DOHH2 (cell line): Measurements from ENCODE around the gene CTBP1.

Source experiments
- EZH2phosphoT487 ChIP-seq: fragments of 200-600 bp; sonication (generic); IDR thresholded peaks from 2 replicates; pipeline ENCODE4 v1.6.1; 2017; ENCODE audit warnings: borderline replicate concordance, mild to moderate bottlenecking, antibody characterized with exemption, low read length, moderate library complexity, mixed read lengths
- TF ChIP-seq, protein P1 (sequence below): fragments of 200-600 bp; sonication (generic); IDR thresholded peaks from one replicate; pipeline ENCODE4 v1.5.1; 2014; ENCODE audit warnings: antibody characterized with exemption, mild to moderate bottlenecking, low read depth, low read length; ENCODE audit not compliant: poor library complexity, severe bottlenecking

DNA sequence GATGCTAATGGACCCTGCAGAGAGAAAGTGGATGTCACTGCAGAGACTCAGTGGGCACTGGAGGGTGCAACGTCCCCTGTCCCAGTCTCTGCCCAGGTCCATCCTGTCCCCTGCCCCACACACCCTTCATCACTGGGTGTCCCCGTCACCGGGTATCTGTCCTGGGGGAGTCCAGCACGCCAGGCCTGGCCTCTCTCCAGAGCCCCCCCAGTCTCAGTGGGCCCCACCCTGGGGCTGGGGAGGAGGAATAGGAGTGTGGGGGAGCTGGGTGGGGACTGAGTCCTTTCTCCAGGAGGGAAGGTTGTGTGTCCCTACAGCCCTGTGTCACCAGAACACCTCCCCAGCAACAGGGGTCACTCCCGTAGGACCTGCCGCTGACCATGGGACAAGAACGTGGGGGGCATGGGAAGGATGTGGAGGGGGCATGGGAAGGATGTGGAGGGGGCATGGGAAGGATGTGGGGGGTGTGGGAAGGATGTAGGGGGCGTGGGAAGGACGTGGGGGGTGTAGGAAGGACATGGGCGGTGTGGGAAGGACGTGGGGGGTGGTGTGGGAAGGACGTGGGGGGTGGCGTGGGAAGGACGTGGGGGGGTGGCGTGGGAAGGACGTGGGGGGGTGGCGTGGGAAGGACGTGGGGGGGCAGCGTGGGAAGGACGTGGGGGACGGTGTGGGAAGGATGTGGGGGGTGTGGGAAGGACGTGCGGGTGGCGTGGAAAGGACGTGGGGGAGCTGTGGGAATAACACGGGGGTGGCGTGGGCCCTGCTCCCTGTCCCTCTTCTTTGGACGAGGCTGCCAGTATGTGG is 55.5 kb downstream of the CTBP1 start:
- TF ChIP-seq, protein P1, sequence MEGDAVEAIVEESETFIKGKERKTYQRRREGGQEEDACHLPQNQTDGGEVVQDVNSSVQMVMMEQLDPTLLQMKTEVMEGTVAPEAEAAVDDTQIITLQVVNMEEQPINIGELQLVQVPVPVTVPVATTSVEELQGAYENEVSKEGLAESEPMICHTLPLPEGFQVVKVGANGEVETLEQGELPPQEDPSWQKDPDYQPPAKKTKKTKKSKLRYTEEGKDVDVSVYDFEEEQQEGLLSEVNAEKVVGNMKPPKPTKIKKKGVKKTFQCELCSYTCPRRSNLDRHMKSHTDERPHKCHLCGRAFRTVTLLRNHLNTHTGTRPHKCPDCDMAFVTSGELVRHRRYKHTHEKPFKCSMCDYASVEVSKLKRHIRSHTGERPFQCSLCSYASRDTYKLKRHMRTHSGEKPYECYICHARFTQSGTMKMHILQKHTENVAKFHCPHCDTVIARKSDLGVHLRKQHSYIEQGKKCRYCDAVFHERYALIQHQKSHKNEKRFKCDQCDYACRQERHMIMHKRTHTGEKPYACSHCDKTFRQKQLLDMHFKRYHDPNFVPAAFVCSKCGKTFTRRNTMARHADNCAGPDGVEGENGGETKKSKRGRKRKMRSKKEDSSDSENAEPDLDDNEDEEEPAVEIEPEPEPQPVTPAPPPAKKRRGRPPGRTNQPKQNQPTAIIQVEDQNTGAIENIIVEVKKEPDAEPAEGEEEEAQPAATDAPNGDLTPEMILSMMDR = no peak
- no peak for TF ChIP-seq EZH2phosphoT487
